ENCODE results near the gene ST3GAL5. TPM values are rescaled to one million over a fixed set of nuclear protein-coding genes. Genes with fewer than 3 reads are reported as not detected.

The ST3GAL5 gene
- total and polyA plus RNA-seq, 2 experiments from 2014 or later: 3.2 to 7.9 TPM

GRCh38 chr2:85903849-85904248 is 15.1 kb upstream of the ST3GAL5 start (continued):
- TF ChIP-seq ZNF462 (CRISPR knock-in tag; IDR thresholded peaks at IDR 0.05): no peak

GRCh38 chr2:85902496-85902895 is 13.7 kb upstream of the ST3GAL5 start:
- peaks cover 5% of the 10 kb centered on the region; the same call in 2 of the 3 replicates for H3K4me1 Mint-ChIP-seq
- Histone ChIP-seq H4K20me1 (replicated peaks; ENCODE audit: insufficient read depth) (no peaks in the 10 kb centered on the region), H3K79me2 (replicated peaks; ENCODE audit: insufficient read depth) (no peaks in the 10 kb centered on the region), H3K27me3 (ENCODE audit: insufficient read depth) (no peaks in the 10 kb centered on the region), H3K36me3 (ENCODE audit: insufficient read depth) (no peaks in the 10 kb centered on the region), H3K4me2 (no peak overlapping the region), H3K4me1 (ENCODE audit: insufficient read depth) (peaks cover 3% of the 10 kb centered on the region), H2AFZ (no peak overlapping the region), H3F3A (replicated peaks; ENCODE audit: low read depth) (no peaks in the 10 kb centered on the region), H3K27ac (ENCODE audit: low read depth) (no peak overlapping the region), H3K9me2 (ENCODE audit: insufficient read depth) (no peaks in the 10 kb centered on the region), H3K4me3 (no peak overlapping the region)
- no peak overlapping the region for H3K27ac Mint-ChIP-seq
- ATAC-seq: no peak
- H3K36me3 Mint-ChIP-seq (ENCODE audit: low read depth): no peaks in the 10 kb centered on the region
- H3K9me3 Mint-ChIP-seq: no peaks in the 10 kb centered on the region
- H3K4me3 Mint-ChIP-seq: no peak overlapping the region
- peaks cover 4% of the 10 kb centered on the region for H3K27me3 Mint-ChIP-seq (ENCODE audit: insufficient read depth, low read depth, poor library complexity)
- DNase-seq (ENCODE audit: low spot score): no peak
- TF ChIP-seq EZH2 (IDR thresholded peaks at IDR 0.05; ENCODE audit: low read depth, unreplicated experiment): no peak
- no peak for TF ChIP-seq ZNF462 (CRISPR knock-in tag; IDR thresholded peaks at IDR 0.05)
- TF ChIP-seq ETS1 (IDR thresholded peaks at IDR 0.05): no peak
- TF ChIP-seq REST (IDR thresholded peaks at IDR 0.05; ENCODE audit: unreplicated experiment): no peak

All from GM23338 (cell line).